H9 (cell line): Measurements from ENCODE around the gene CHST2. TPM values are rescaled to one million over a fixed set of nuclear protein-coding genes. Genes with fewer than 3 reads are reported as not detected.
"Not testable (repeated sequence)": the region's sequence is repeated elsewhere in the genome, so short reads cannot be mapped to it uniquely, and the experiment has no call there.

Experiments used
- DNase-seq: peaks from one replicate; pipeline ENCODE4 v3.0.0-alpha.2; 2017
- H2AFZ ChIP-seq: one replicate; pipeline ENCODE4 v1.6.1; 2013; ENCODE audit warnings: mild to moderate bottlenecking, low read length, control low read depth, moderate library complexity
- H2AK5ac ChIP-seq: 2 replicates; pipeline ENCODE4 v1.6.1; 2013; ENCODE audit warnings: low read length, control low read depth, mixed read lengths; ENCODE audit not compliant: insufficient read length
- H2BK120ac ChIP-seq: one replicate; pipeline ENCODE4 v1.6.1; 2013; ENCODE audit warnings: low read depth, mild to moderate bottlenecking, low read length, control low read depth, inconsistent platforms; ENCODE audit not compliant: poor library complexity, severe bottlenecking
- H2BK12ac ChIP-seq: 2 replicates; pipeline ENCODE4 v1.6.1; 2013; ENCODE audit warnings: low read length, control low read depth, mixed read lengths, low read depth; ENCODE audit not compliant: insufficient read length
- H2BK15ac ChIP-seq: 2 replicates; pipeline ENCODE4 v1.6.1; 2013; ENCODE audit warnings: low read depth, low read length, control low read depth
- H2BK20ac ChIP-seq: one replicate; pipeline ENCODE4 v1.6.1; 2013; ENCODE audit warnings: low read depth, mild to moderate bottlenecking, low read length, control low read depth, inconsistent platforms; ENCODE audit not compliant: poor library complexity, severe bottlenecking
- H2BK5ac ChIP-seq: 2 replicates; pipeline ENCODE4 v1.6.1; 2013; ENCODE audit warnings: low read length, control low read depth, mixed read lengths; ENCODE audit not compliant: insufficient read length
- H3K14ac ChIP-seq: 2 replicates; pipeline ENCODE4 v1.6.1; 2013; ENCODE audit warnings: low read length, control low read depth; ENCODE audit not compliant: insufficient read depth
- H3K18ac ChIP-seq: 2 replicates; pipeline ENCODE4 v1.6.1; 2013; ENCODE audit warnings: low read depth, mild to moderate bottlenecking, mixed read lengths, low read length, control low read depth; ENCODE audit not compliant: insufficient read length
- H3K23ac ChIP-seq: 2 replicates; pipeline ENCODE4 v1.6.1; 2013; ENCODE audit warnings: low read length, control low read depth, mixed read lengths, low read depth; ENCODE audit not compliant: insufficient read length
- H3K23me2 ChIP-seq: 2 replicates; pipeline ENCODE4 v1.6.1; 2013; ENCODE audit warnings: low read depth, mild to moderate bottlenecking, mixed read lengths, low read length, control low read depth; ENCODE audit not compliant: insufficient read length, poor library complexity, severe bottlenecking
- H3K27ac ChIP-seq: 2 replicates; pipeline ENCODE4 v1.5.1; 2013; ENCODE audit warnings: low read length, control low read depth, mixed read lengths, low read depth; ENCODE audit not compliant: insufficient read length
- H3K27me3 ChIP-seq: 2 replicates; pipeline ENCODE4 v1.6.1; 2013; ENCODE audit warnings: low read length, control low read depth, inconsistent platforms; ENCODE audit not compliant: insufficient read depth
- H3K4ac ChIP-seq: 2 replicates; pipeline ENCODE4 v1.6.1; 2013; ENCODE audit warnings: low read depth, mild to moderate bottlenecking, control low read depth, inconsistent platforms, low read length, moderate library complexity
- H3K4me1 ChIP-seq: 2 replicates; pipeline ENCODE4 v1.6.1; 2013; ENCODE audit warnings: low read length, control low read depth, inconsistent platforms; ENCODE audit not compliant: insufficient read depth
- H3K4me2 ChIP-seq: 2 replicates; pipeline ENCODE4 v1.6.1; 2013; ENCODE audit warnings: low read length, control low read depth, mixed read lengths; ENCODE audit not compliant: insufficient read length, insufficient read depth
- H3K56ac ChIP-seq: 2 replicates; pipeline ENCODE4 v1.6.1; 2013; ENCODE audit warnings: low read depth, mild to moderate bottlenecking, mixed read lengths, low read length, control low read depth; ENCODE audit not compliant: insufficient read length
- H3K79me1 ChIP-seq: 2 replicates; pipeline ENCODE4 v1.6.1; 2013; ENCODE audit warnings: low read depth, mild to moderate bottlenecking, moderate library complexity, low read length, control low read depth, inconsistent platforms; ENCODE audit not compliant: insufficient read depth, poor library complexity, severe bottlenecking
- H3K79me2 ChIP-seq: 2 replicates; pipeline ENCODE4 v1.6.1; 2013; ENCODE audit warnings: low read length, control low read depth, inconsistent platforms; ENCODE audit not compliant: insufficient read depth
- H3K9ac ChIP-seq: 2 replicates; pipeline ENCODE4 v1.6.1; 2013; ENCODE audit warnings: low read length, control low read depth, mixed read lengths; ENCODE audit not compliant: insufficient read length; ENCODE audit errors: extremely low read depth
- H3K9me3 ChIP-seq: one replicate; pipeline ENCODE4 v1.6.1; 2013; ENCODE audit warnings: low read depth, low read length, inconsistent platforms; ENCODE audit not compliant: control insufficient read depth
- H3T11ph ChIP-seq: one replicate; pipeline ENCODE4 v1.6.1; 2013; ENCODE audit warnings: mild to moderate bottlenecking, low read length, control low read depth, inconsistent platforms
- H4K20me1 ChIP-seq: one replicate; pipeline ENCODE4 v1.6.1; 2013; ENCODE audit not compliant: control insufficient read depth, insufficient read length, insufficient read depth
- H4K5ac ChIP-seq: 2 replicates; pipeline ENCODE4 v1.6.1; 2013; ENCODE audit warnings: low read depth, mild to moderate bottlenecking, mixed read lengths, low read length, control low read depth; ENCODE audit not compliant: insufficient read length
- H4K8ac ChIP-seq: replicated peaks from 2 replicates; pipeline ENCODE4 v1.6.1; 2013; ENCODE audit warnings: low read length, control low read depth, mixed read lengths, low read depth; ENCODE audit not compliant: insufficient read length
- H4K91ac ChIP-seq: 2 replicates; pipeline ENCODE4 v1.6.1; 2013; ENCODE audit warnings: low read depth, mild to moderate bottlenecking, moderate library complexity, mixed read lengths, low read length, control low read depth; ENCODE audit not compliant: insufficient read length
- H3K27ac Mint-ChIP-seq, 3 experiments: 2 replicates in 2 of 3; 3 replicates in 1 of 3; pipeline ENCODE4 v1.8.0; 2020 to 2021; ENCODE audit warnings: mixed read lengths in 3 of 3, mild to moderate bottlenecking in 1 of 3, moderate library complexity in 1 of 3
- H3K27me3 Mint-ChIP-seq: 2 replicates; pipeline ENCODE4 v1.8.0; 2021; ENCODE audit warnings: low read depth, mild to moderate bottlenecking, moderate library complexity, mixed read lengths
- H3K36me3 Mint-ChIP-seq, 3 experiments: 2 replicates in 2 of 3; 3 replicates in 1 of 3; pipeline ENCODE4 v1.8.0; 2020 to 2021; ENCODE audit warnings: low read depth in 3 of 3, mixed read lengths in 3 of 3; ENCODE audit not compliant: insufficient read depth in 1 of 3
- H3K4me1 Mint-ChIP-seq, 2 experiments: 2 replicates each; pipeline ENCODE4 v1.8.0; 2020; ENCODE audit warnings: mixed read lengths in 2 of 2
- H3K4me3 Mint-ChIP-seq, 2 experiments: 2 replicates in 1 of 2; 3 replicates in 1 of 2; pipeline ENCODE4 v1.8.0; 2020 to 2021; ENCODE audit warnings: mild to moderate bottlenecking in 2 of 2, mixed read lengths in 2 of 2, moderate library complexity in 1 of 2
- H3K9me3 Mint-ChIP-seq, 2 experiments: 2 replicates in 1 of 2; 3 replicates in 1 of 2; pipeline ENCODE4 v1.8.0; 2020; ENCODE audit warnings: mild to moderate bottlenecking in 2 of 2, mixed read lengths in 2 of 2, moderate library complexity in 1 of 2
- WGBS: extraction: QIAGEN DNeasy Blood & Tissue Kit; methylation state at CpG from one replicate; pipeline ENCODE4 v1.1.7; 2013; ENCODE audit warnings: missing lambda C conversion rate, low lambda C conversion rate, mixed read lengths; ENCODE audit not compliant: insufficient read length; ENCODE audit errors: extremely low coverage; 5-methylcytosine and 5-hydroxymethylcytosine counted together
- total RNA-seq: library from RNA; stranded (reverse); gene quantifications from 2 replicates; pipeline ENCODE4 v1.2.1, GENCODE V29; 2021
- TF ChIP-seq, protein P1 (sequence below): fragments of 200-600 bp; sonication (generic); conservative IDR thresholded peaks from 3 replicates; pipeline ENCODE4 v1.8.0; 2021; ENCODE audit warnings: antibody characterized with exemption, mild to moderate bottlenecking

CHST2 gene
- total RNA-seq, 1 experiment from 2014 or later, result 5.8 TPM

GRCh38 chr3:143071776-143072175 is 47.8 kb upstream of the CHST2 start:
- Mint-ChIP-seq H3K9me3 (peaks cover 3 to 5% of the 10 kb centered on the region in 2 experiments; a peak in 4 of 5 replicates), H3K36me3 (peaks cover 0 to 5% (median 4%) of the 10 kb centered on the region in 3 experiments; a peak in 5 of 7 replicates), H3K27ac (peak overlapping the region in 1 of 3 experiments; percentile 74; a peak in 1 of 7 replicates), H3K27me3 (no peaks in the 10 kb centered on the region; the same call in none of the 2 replicates), H3K4me1 (peaks cover 32 to 38% of the 10 kb centered on the region in 2 experiments), H3K4me3 (no peak overlapping the region)
- Histone ChIP-seq H3K79me1 (no peaks in the 10 kb centered on the region), H3K4me1 (peaks cover 8% of the 10 kb centered on the region), H3K14ac (no peak overlapping the region), H3K27ac (no peak overlapping the region), H2BK15ac (no peak overlapping the region), H3T11ph (no peak overlapping the region), H2BK120ac (no peak overlapping the region), H2BK5ac (no peak overlapping the region), H3K9me3 (no peaks in the 10 kb centered on the region), H2BK20ac (no peak overlapping the region), H4K5ac (no peak overlapping the region), H3K27me3 (no peaks in the 10 kb centered on the region), H3K18ac (no peak overlapping the region), H3K79me2 (no peaks in the 10 kb centered on the region), H3K9ac (no peak overlapping the region), H3K4ac (no peak overlapping the region), H4K8ac (no peak overlapping the region), H4K91ac (no peak overlapping the region), H2AK5ac (no peak overlapping the region), H3K23me2 (no peaks in the 10 kb centered on the region), H3K56ac (no peak overlapping the region), H2AFZ (no peak overlapping the region), H3K23ac (no peak overlapping the region), H2BK12ac (no peak overlapping the region), H3K4me2 (no peak overlapping the region), H4K20me1 (no peaks in the 10 kb centered on the region)
- no CpG with 5 or more reads among the region's 6 CpGs for WGBS
- TF ChIP-seq, protein P1, sequence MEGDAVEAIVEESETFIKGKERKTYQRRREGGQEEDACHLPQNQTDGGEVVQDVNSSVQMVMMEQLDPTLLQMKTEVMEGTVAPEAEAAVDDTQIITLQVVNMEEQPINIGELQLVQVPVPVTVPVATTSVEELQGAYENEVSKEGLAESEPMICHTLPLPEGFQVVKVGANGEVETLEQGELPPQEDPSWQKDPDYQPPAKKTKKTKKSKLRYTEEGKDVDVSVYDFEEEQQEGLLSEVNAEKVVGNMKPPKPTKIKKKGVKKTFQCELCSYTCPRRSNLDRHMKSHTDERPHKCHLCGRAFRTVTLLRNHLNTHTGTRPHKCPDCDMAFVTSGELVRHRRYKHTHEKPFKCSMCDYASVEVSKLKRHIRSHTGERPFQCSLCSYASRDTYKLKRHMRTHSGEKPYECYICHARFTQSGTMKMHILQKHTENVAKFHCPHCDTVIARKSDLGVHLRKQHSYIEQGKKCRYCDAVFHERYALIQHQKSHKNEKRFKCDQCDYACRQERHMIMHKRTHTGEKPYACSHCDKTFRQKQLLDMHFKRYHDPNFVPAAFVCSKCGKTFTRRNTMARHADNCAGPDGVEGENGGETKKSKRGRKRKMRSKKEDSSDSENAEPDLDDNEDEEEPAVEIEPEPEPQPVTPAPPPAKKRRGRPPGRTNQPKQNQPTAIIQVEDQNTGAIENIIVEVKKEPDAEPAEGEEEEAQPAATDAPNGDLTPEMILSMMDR, result no peak
- DNase-seq, result no peak

DNA sequence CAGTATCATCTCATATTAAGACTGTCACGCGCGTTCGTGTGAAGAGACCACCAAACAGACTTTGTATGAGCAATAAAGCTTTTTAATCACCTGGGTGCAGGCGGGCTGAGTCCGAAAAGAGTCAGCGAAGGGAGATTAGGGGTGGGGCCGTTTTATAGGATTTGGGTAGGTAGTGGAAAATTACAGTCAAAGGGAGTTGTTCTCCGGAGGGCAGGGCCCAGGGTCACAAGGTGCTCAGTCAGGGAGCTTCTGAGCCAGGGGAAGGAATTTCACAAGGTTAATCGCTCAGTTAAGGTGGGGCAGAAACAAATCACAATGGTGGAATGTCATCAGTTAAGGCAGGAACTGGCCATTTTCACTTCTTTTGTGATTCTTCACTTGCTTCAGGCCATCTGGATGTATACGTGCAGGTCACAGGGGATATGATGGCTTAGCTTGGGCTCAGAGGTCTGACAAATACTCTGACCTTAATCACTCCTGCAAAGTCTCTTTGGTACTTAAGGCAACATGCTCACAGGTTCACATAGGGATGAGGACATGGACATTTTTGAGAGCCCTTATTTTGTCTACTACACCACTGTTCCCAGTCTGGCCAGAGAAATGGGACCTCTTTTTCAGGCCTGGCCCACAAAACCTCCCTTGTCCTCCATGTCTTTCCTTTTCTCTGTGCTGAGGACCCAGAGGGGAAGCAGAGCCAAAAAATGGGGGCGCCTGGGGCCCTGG is 47.1 kb upstream of the CHST2 start:
- not testable (repeated sequence) for H2AK5ac ChIP-seq, H3K4ac ChIP-seq, H3K9me3 Mint-ChIP-seq, H2BK12ac ChIP-seq, H3K18ac ChIP-seq, H3K36me3 Mint-ChIP-seq, H3K14ac ChIP-seq, H3T11ph ChIP-seq, H4K20me1 ChIP-seq, H2BK5ac ChIP-seq, H3K27ac Mint-ChIP-seq, H4K8ac ChIP-seq, H3K27ac ChIP-seq, H2AFZ ChIP-seq, H3K9me3 ChIP-seq, H3K27me3 Mint-ChIP-seq, H3K4me2 ChIP-seq, H3K4me1 ChIP-seq, H2BK20ac ChIP-seq, H3K23me2 ChIP-seq, H2BK15ac ChIP-seq, H2BK120ac ChIP-seq, H4K5ac ChIP-seq, H3K79me1 ChIP-seq, H3K79me2 ChIP-seq, H3K9ac ChIP-seq, H4K91ac ChIP-seq, H3K56ac ChIP-seq, H3K27me3 ChIP-seq, H3K23ac ChIP-seq
- no CpG with 5 or more reads among the region's 12 CpGs for WGBS
- peak; percentile 76 for DNase-seq
- H3K4me1 Mint-ChIP-seq, result peaks cover 32 to 38% of the 10 kb centered on the region in 2 experiments
- H3K4me3 Mint-ChIP-seq, result peak overlapping the region in 1 of 2 experiments; percentile 9; a peak in 1 of 5 replicates
